HCT116 (cell line): ENCODE data around the gene FRMPD4. TPM values are rescaled to one million over a fixed set of nuclear protein-coding genes. Genes with fewer than 3 reads are reported as not detected.
A peak's percentile ranks its signal among the peaks of the same experiment; 100 is the strongest.

Source experiments
- ATAC-seq: fragments of 200-7000 bp; cut with Tn5 transposase; 2 replicates; pipeline ENCODE4 v1.9.1; 2020; ENCODE audit warnings: mild to moderate bottlenecking, moderate library complexity
- BruUV-seq: library from RNA; stranded (reverse); fragments of 400-500 nt; replicated peaks from 2 replicates; lab custom pipeline; 2021; lab: Mats Ljungman, UMichigan
- CTCF ChIA-PET: fragments of 300-600 bp; sonication (Branson Sonifier 250); formaldehyde crosslinking; loops from one replicate; lab custom pipeline; 2021; ENCODE audit warnings: antibody characterized with exemption; lab: Charles Lee
- POLR2A ChIA-PET: fragments of 300-600, 350-600 bp; sonication (Branson Sonifier 250); formaldehyde crosslinking; loops from one replicate; lab custom pipeline; 2021; ENCODE audit warnings: antibody characterized with exemption; lab: Charles Lee
- RAD21 ChIA-PET, 2 experiments: fragments of 300-600 bp; sonication (Branson Sonifier 250); formaldehyde crosslinking; loops; one replicate each; lab custom pipeline; 2023; ENCODE audit warnings: low total read pairs in 2 of 2; ENCODE audit not compliant: uncharacterized antibody in 2 of 2, unreplicated experiment in 2 of 2, low non-redundant PET in 1 of 2; lab: Charles Lee
- DNase-seq: peaks from one replicate; pipeline ENCODE4 v3.0.0-alpha.2; 2010; ENCODE audit warnings: low read depth, low spot score
- H2AFZ ChIP-seq: fragments of 200-600 bp; shearing (Covaris generic), sonication (generic); 2 replicates; pipeline ENCODE4 v1.6.1; 2017; ENCODE audit warnings: low read depth, mixed run types, mixed read lengths, antibody characterized with exemption, low read length; ENCODE audit not compliant: poor library complexity, severe bottlenecking
- H3K27ac ChIP-seq: 2 replicates; pipeline ENCODE4 v1.5.1; 2012; ENCODE audit warnings: low read depth, low read length
- H3K27me3 ChIP-seq: fragments of 200-600 bp; sonication (generic); 2 replicates; pipeline ENCODE4 v1.6.1; 2016; ENCODE audit warnings: mixed run types, low read length, mixed read lengths; ENCODE audit not compliant: insufficient read depth
- H3K36me3 ChIP-seq, 2 experiments: fragments of 200-500 bp in 1 of 2; fragments of 200-600 bp in 1 of 2; sonication (Bioruptor generic) in 1 of 2; sonication (generic) in 1 of 2; 2 replicates each; pipeline versions ENCODE4 v1.5.1 to v1.6.1; 2014 to 2016; ENCODE audit warnings: low read length in 2 of 2, inconsistent platforms in 1 of 2, mixed read lengths in 1 of 2, mixed run types in 1 of 2; ENCODE audit not compliant: insufficient read depth in 2 of 2, control insufficient read depth in 1 of 2
- H3K4me1 ChIP-seq, 2 experiments: fragments of 200-600 bp in 1 of 2; sonication (generic) in 1 of 2; 2 replicates each; pipeline versions ENCODE4 v1.5.1 to v1.6.1; 2012 to 2017; ENCODE audit warnings: low read length in 2 of 2, inconsistent platforms in 1 of 2, mild to moderate bottlenecking in 1 of 2, mixed read lengths in 1 of 2, mixed run types in 1 of 2, moderate library complexity in 1 of 2; ENCODE audit not compliant: insufficient read depth in 2 of 2, control insufficient read depth in 1 of 2
- H3K4me2 ChIP-seq: fragments of 200-600 bp; sonication (generic); 2 replicates; pipeline ENCODE4 v1.6.1; 2017; ENCODE audit warnings: mixed run types, low read length, mixed read lengths
- H3K4me3 ChIP-seq, 2 experiments: fragments of 200-600 bp in 1 of 2; sonication (generic) in 1 of 2; replicated peaks in 1 of 2; 2 replicates each; pipeline ENCODE4 v1.5.1; 2011 to 2016; ENCODE audit warnings: low read length in 2 of 2, control low read depth in 1 of 2, low read depth in 1 of 2, mild to moderate bottlenecking in 1 of 2, mixed read lengths in 1 of 2, mixed run types in 1 of 2
- H3K79me2 ChIP-seq: fragments of 200-600 bp; sonication (generic); 2 replicates; pipeline ENCODE4 v1.6.1; 2017; ENCODE audit warnings: mild to moderate bottlenecking, mixed run types, low read length, moderate library complexity, mixed read lengths; ENCODE audit not compliant: insufficient read depth
- H3K9ac ChIP-seq: fragments of 200-600 bp; sonication (generic); 2 replicates; pipeline ENCODE4 v1.6.1; 2016; ENCODE audit warnings: low read length, mixed read lengths
- H3K9me2 ChIP-seq: fragments of 200-600 bp; sonication (generic), shearing (Covaris generic); 2 replicates; pipeline ENCODE4 v1.6.1; 2017; ENCODE audit warnings: mixed run types, mild to moderate bottlenecking, moderate library complexity; ENCODE audit not compliant: insufficient read depth
- H3K9me3 ChIP-seq, 2 experiments: fragments of 200-500 bp in 1 of 2; fragments of 200-600 bp in 1 of 2; sonication (Bioruptor generic) in 1 of 2; sonication (generic) in 1 of 2; 2 replicates each; pipeline ENCODE4 v1.6.1; 2014 to 2017; ENCODE audit warnings: low read length in 2 of 2, mixed read lengths in 2 of 2, inconsistent platforms in 1 of 2, low read depth in 1 of 2, mild to moderate bottlenecking in 1 of 2, mixed run types in 1 of 2, moderate library complexity in 1 of 2; ENCODE audit not compliant: control insufficient read depth in 1 of 2, insufficient read depth in 1 of 2
- H4K20me1 ChIP-seq: fragments of 200-600 bp; sonication (generic), shearing (Covaris generic); 2 replicates; pipeline ENCODE4 v1.6.1; 2017; ENCODE audit warnings: mixed run types, mild to moderate bottlenecking, moderate library complexity; ENCODE audit not compliant: insufficient read depth
- CTCF ChIP-seq, 3 experiments: fragments of 200-600 bp in 1 of 3; sonication (generic) in 1 of 3; IDR thresholded peaks in 2 of 3; conservative IDR thresholded peaks in 1 of 3; 2 replicates each; pipeline ENCODE4 v1.5.1; 2012 to 2017; ENCODE audit warnings: low read depth in 2 of 3, low read length in 2 of 3, antibody characterized with exemption in 1 of 3, borderline replicate concordance in 1 of 3, control low read depth in 1 of 3, mild to moderate bottlenecking in 1 of 3, mixed read lengths in 1 of 3, mixed run types in 1 of 3, moderate library complexity in 1 of 3; ENCODE audit not compliant: insufficient read depth in 1 of 3
- JUND ChIP-seq: IDR thresholded peaks from 2 replicates; pipeline ENCODE4 v1.6.1; 2012
- RAD21 ChIP-seq: IDR thresholded peaks from 2 replicates; pipeline ENCODE4 v1.6.1; 2012; ENCODE audit warnings: low read depth, mild to moderate bottlenecking
- ZBTB33 ChIP-seq: IDR thresholded peaks from 2 replicates; pipeline ENCODE4 v1.6.1; 2011; ENCODE audit warnings: mild to moderate bottlenecking, low read length, moderate library complexity; ENCODE audit not compliant: insufficient replicate concordance; ENCODE audit errors: extremely low read depth
- intact Hi-C: fragments of 100-400 bp; cut with micrococcal nuclease; formaldehyde crosslinking; loops from 2 replicates; pipeline ENCODE4 v1.10.0; 2022
- total RNA-seq: library from RNA; stranded (reverse); gene quantifications from one replicate; pipeline ENCODE4 v1.2.1, GENCODE V29; 2021; ENCODE audit not compliant: unreplicated experiment

The FRMPD4 gene
- total RNA-seq, 1 experiment from 2014 or later, result not detected

GRCh38 chrX:12497832-12498591 lies 359.7 kb downstream of the FRMPD4 start:
- no peaks in the 10 kb centered on the region for H3K27me3 ChIP-seq
- no peak overlapping the region for H3K9ac ChIP-seq
- no peaks in the 10 kb centered on the region for H3K4me1 ChIP-seq
- no peak for DNase-seq
- no peaks in the 10 kb centered on the region for H3K79me2 ChIP-seq
- no peak for ATAC-seq
- H3K9me3 ChIP-seq, result no peaks in the 10 kb centered on the region
- ChIA-PET CTCF (no interaction called here), POLR2A (no interaction called here), RAD21 (no interaction called here)
- no peaks in the 10 kb centered on the region for H3K36me3 ChIP-seq
- H4K20me1 ChIP-seq, result no peaks in the 10 kb centered on the region
- no TSS peak for BruUV-seq
- H3K27ac ChIP-seq, result no peak overlapping the region
- H2AFZ ChIP-seq, result no peak overlapping the region
- H3K4me3 ChIP-seq, result no peak overlapping the region
- TF ChIP-seq CTCF (IDR thresholded peaks at IDR 0.05 in 2 of 3, conservative IDR thresholded peaks at IDR 0.05 in 1 of 3; ENCODE audit: borderline replicate concordance in 1 of 3, insufficient read depth in 1 of 3, low read depth in 2 of 3, low read length in 2 of 3) (peak in 2 of 3 experiments; percentile 31 to 35; a peak in 2 of 6 replicates), JUND (no peak), RAD21 (0 out of 2 replicates have a peak, but pooled peaks have one; percentile 8), ZBTB33 (no peak)
- intact Hi-C loops, result no loop called here
- H3K4me2 ChIP-seq, result no peak overlapping the region
- H3K9me2 ChIP-seq, result no peaks in the 10 kb centered on the region
